Activated T-cell treated with anti-CD3 and anti-CD28 coated beads, Interleukin-2, amount 50 U/mL, for 4 hours (primary cell): ENCODE measurements around the gene DENND2A. TPM values are rescaled to one million over a fixed set of nuclear protein-coding genes. Genes with fewer than 3 reads are reported as not detected.

Experiments used
- ATAC-seq, 2 donors: fragments of 200-7000 bp; cut with Tn5 transposase; one replicate each; pipeline ENCODE4 v1.10.0; 2021
- DNase-seq: peaks from one replicate; pipeline ENCODE4 v3.0.0-alpha.2; 2020
- H3K27me3 Mint-ChIP-seq: one replicate; pipeline ENCODE4 v1.8.0; 2021; ENCODE audit warnings: low read depth, mixed read lengths
- H3K36me3 Mint-ChIP-seq: one replicate; pipeline ENCODE4 v1.8.0; 2022; ENCODE audit warnings: mixed read lengths; ENCODE audit not compliant: insufficient read depth
- H3K4me1 Mint-ChIP-seq: one replicate; pipeline ENCODE4 v1.8.0; 2021; ENCODE audit warnings: low read depth, mixed read lengths
- H3K4me3 Mint-ChIP-seq: one replicate; pipeline ENCODE4 v1.8.0; 2021; ENCODE audit warnings: mild to moderate bottlenecking, moderate library complexity, mixed read lengths
- H3K9me3 Mint-ChIP-seq: one replicate; pipeline ENCODE4 v1.8.0; 2021; ENCODE audit warnings: mixed read lengths
- total RNA-seq, 3 donors: library from RNA; stranded (reverse); gene quantifications; one replicate each; pipeline ENCODE4 v1.2.1, GENCODE V29; 2021

Gene DENND2A
- total RNA-seq, 3 donors from 2014 or later = not detected

- ATAC-seq (no peak), DNase-seq (no peak)
- Mint-ChIP-seq H3K27me3 (peaks cover 14% of the 10 kb centered on the region), H3K36me3 (no peaks in the 10 kb centered on the region), H3K4me3 (no peak overlapping the region), H3K4me1 (no peaks in the 10 kb centered on the region), H3K9me3 (no peaks in the 10 kb centered on the region)
These were observed 35.9 kb downstream of the DENND2A start for GRCh38 chr7:140604760-140605159.

DNA sequence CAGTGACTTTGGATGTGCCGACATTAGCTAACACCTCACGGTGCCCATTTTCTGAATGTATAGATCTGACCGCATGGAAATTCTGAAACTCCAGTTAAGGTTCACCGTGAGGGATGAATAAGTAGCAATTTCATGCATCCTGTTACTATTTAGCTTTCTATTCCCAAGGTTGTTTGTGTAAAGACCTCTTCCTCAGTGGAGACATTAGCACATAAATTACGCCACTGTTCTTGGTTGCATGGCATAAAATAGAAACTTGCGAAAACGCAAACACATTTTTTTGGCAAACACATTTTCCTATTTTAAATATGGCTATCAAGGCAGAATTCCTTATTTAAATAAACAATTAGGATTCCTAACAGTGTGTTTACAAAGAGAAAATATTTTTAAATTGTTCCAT is 36.5 kb downstream of the DENND2A start:
- H3K27me3 Mint-ChIP-seq = peaks cover 14% of the 10 kb centered on the region
- no peaks in the 10 kb centered on the region for H3K36me3 Mint-ChIP-seq
- no peak overlapping the region for H3K4me3 Mint-ChIP-seq
- H3K4me1 Mint-ChIP-seq = no peaks in the 10 kb centered on the region
- no peaks in the 10 kb centered on the region for H3K9me3 Mint-ChIP-seq
- DNase-seq (no peak), ATAC-seq (no peak)

DNA sequence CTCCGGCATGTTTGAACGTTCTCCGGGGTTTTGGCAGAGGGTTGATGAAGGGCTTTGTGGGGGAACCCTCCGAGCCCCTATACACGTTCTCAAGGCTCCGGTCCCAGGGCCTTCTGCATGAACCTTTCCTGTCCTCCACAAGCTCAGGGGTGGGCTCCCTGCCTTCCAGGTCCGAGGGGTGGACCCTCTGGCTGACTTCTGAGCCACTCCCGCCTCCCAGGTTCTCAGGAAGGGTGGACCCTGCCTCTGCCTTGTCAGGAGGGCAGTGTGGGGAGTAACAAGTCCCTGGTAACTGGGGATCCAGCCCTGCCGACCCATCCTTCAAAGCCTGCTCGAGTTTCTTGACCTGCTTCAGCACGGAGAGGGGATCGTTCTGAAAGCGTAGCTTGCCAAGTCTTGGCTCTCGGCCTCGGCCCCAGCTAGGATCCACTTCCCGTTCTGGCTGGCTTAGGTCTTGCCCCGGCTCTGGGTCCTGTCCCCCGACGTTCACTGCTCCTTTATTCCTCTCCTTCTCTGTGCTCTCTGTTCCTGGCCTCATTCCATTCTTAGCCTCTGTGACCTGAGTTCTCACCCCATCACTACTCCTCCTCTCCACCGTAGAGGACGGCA is 38.9 kb downstream of the DENND2A start:
- Mint-ChIP-seq H3K4me3 (no peak overlapping the region), H3K36me3 (no peaks in the 10 kb centered on the region), H3K27me3 (peaks cover 17% of the 10 kb centered on the region), H3K4me1 (no peaks in the 10 kb centered on the region), H3K9me3 (no peaks in the 10 kb centered on the region)
- no peak for DNase-seq
- ATAC-seq = no peak

DNA sequence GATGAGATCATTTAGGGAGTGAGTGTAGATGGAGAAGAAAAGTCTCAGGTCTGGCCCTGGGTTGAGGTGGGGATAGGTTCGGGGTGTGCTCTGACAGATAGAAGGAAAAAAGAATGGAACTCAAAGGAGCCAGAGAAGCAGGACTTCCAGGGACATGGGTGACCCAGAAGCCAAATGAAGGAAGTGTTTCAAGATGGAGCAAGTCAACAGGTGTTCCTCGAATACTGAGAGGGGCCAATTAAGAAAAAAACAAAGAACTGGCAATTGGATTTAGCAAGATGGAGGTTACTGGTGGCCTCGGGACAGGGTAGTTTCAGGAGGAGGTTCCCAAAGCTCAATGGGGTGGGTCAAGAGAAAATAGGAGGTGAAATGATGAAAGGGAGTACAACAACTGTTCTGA is 40.3 kb downstream of the DENND2A start:
- DNase-seq (no peak), ATAC-seq (no peak)
- Mint-ChIP-seq H3K36me3 (no peaks in the 10 kb centered on the region), H3K4me1 (no peaks in the 10 kb centered on the region), H3K9me3 (no peaks in the 10 kb centered on the region), H3K4me3 (no peak overlapping the region), H3K27me3 (peaks cover 22% of the 10 kb centered on the region)

GRCh38 chr7:140597428-140597949 is 43.1 kb downstream of the DENND2A start:
- Mint-ChIP-seq H3K27me3 (peaks cover 29% of the 10 kb centered on the region), H3K36me3 (no peaks in the 10 kb centered on the region), H3K4me3 (no peak overlapping the region), H3K4me1 (peaks cover 2% of the 10 kb centered on the region), H3K9me3 (no peaks in the 10 kb centered on the region)
- ATAC-seq = no peak
- no peak for DNase-seq

DNA sequence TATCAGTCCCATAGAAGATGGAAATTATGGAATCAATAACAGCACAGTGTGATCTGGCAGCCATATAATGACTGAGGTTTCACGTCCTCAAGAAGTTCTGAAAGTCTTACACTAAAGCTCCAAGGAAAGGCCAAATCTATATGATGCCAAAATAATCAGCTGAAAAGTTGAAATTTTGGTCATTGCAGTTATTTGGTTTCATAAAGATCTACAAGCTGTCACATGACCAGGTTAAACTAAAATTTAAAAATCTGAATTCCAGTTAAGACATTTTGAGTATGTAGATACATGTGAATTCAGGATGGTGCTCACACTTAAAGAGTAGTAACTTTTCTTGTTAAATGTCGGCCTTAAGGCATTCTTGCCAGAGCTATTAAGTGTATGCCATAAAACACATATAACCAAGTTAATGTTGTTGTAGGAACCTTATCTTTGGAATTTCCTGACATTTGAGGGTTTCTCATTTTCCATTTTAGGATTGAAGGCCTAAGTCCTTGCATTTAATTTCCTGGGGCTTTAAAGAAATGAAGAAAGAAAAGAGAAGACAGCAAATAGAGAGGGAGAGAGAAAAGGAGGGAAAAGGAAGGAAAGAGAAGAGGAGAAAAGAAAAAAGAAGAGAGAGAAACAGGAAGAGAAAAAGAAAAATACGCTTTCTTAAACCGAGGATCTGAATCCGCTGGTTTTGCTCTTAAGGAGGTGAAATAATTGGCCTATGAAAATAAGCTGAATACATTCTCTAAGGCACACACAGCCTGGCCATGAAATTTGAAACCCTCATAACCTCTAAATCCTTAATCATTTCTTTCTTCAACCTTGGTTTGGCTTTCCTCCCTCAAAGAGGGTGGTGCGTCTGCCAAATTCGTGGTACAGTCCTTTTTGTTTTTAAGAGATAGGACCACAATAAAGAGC is 43.8 kb downstream of the DENND2A start:
- DNase-seq (no peak), ATAC-seq (no peak)
- no peak overlapping the region for H3K4me3 Mint-ChIP-seq
- H3K36me3 Mint-ChIP-seq = no peaks in the 10 kb centered on the region
- peaks cover 2% of the 10 kb centered on the region for H3K4me1 Mint-ChIP-seq
- H3K27me3 Mint-ChIP-seq = peaks cover 23% of the 10 kb centered on the region
- no peaks in the 10 kb centered on the region for H3K9me3 Mint-ChIP-seq

- Mint-ChIP-seq H3K4me3 (no peak overlapping the region), H3K27me3 (peaks cover 22% of the 10 kb centered on the region), H3K9me3 (no peaks in the 10 kb centered on the region), H3K36me3 (no peaks in the 10 kb centered on the region), H3K4me1 (peaks cover 2% of the 10 kb centered on the region)
- DNase-seq (no peak), ATAC-seq (no peak)
These were observed 45.0 kb downstream of the DENND2A start for GRCh38 chr7:140595468-140596092.

GRCh38 chr7:140594131-140594691 is 46.4 kb downstream of the DENND2A start:
- DNase-seq = no peak
- Mint-ChIP-seq H3K4me1 (peaks cover 2% of the 10 kb centered on the region), H3K36me3 (no peaks in the 10 kb centered on the region), H3K9me3 (no peaks in the 10 kb centered on the region), H3K27me3 (peaks cover 15% of the 10 kb centered on the region), H3K4me3 (no peak overlapping the region)
- ATAC-seq = no peak

DNA sequence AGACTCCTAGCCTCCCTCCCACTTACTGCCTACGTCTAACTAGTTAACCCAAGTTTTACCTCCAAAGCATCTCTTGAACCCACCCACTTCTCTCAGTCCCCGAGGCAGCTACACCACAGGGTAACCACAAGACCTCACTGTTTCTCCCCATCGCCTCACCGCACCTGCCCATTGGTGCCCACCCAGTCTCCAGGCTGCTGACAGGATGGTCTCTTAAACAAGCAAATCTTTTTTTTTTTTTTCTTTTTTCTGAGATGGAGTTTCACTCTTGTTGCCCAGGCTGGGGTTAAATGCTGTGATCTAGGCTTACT is 47.0 kb downstream of the DENND2A start:
- H3K4me3 Mint-ChIP-seq = no peak overlapping the region
- peaks cover 15% of the 10 kb centered on the region for H3K27me3 Mint-ChIP-seq
- H3K9me3 Mint-ChIP-seq = no peaks in the 10 kb centered on the region
- H3K36me3 Mint-ChIP-seq = no peaks in the 10 kb centered on the region
- peaks cover 2% of the 10 kb centered on the region for H3K4me1 Mint-ChIP-seq
- ATAC-seq (no peak), DNase-seq (no peak)

DNA sequence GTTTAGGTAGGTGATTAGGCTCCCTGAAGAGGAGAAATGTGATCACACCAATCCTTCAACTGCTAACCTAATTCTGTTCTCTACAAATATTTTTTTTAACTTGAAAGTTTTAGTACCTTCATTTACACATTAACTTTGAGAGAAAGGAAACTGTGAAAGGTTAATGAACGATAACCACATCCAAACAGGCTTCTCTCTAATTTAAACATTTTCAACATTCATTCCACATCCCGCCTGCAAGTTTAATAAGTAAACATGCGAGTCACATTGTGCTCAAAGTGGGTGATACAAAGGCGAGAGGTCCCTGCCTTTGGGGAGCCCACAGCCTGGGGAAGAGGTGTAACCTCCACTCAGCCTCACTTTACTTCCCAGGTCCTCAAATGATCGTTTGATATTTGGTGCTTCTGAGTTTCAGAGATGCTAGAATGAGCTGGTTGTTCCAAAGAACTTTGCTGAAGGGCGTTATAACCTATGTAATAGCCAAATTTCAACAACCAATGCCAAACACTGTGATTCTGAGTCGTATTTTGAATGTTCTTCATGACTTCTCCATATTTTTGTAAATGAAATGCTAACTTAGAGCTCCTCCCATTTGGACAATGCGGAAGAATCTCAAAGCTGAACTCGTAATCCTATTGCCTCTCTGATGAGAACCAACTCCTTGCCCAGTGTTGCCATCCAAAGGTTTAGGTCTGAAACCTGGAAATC is 47.5 kb downstream of the DENND2A start:
- Mint-ChIP-seq H3K4me1 (peaks cover 2% of the 10 kb centered on the region), H3K27me3 (peaks cover 15% of the 10 kb centered on the region), H3K36me3 (no peaks in the 10 kb centered on the region), H3K9me3 (no peaks in the 10 kb centered on the region), H3K4me3 (no peak overlapping the region)
- DNase-seq (no peak), ATAC-seq (no peak)

GRCh38 chr7:140591180-140591902 is 49.3 kb downstream of the DENND2A start:
- no peaks in the 10 kb centered on the region for H3K9me3 Mint-ChIP-seq
- peaks cover 2% of the 10 kb centered on the region for H3K4me1 Mint-ChIP-seq
- H3K4me3 Mint-ChIP-seq = no peak overlapping the region
- ATAC-seq (no peak), DNase-seq (no peak)
- peaks cover 9% of the 10 kb centered on the region for H3K27me3 Mint-ChIP-seq
- H3K36me3 Mint-ChIP-seq = no peaks in the 10 kb centered on the region

GRCh38 chr7:140587243-140587642 is 53.4 kb downstream of the DENND2A start:
- H3K27me3 Mint-ChIP-seq = peaks cover 6% of the 10 kb centered on the region
- no peaks in the 10 kb centered on the region for H3K36me3 Mint-ChIP-seq
- ATAC-seq (no peak), DNase-seq (no peak)
- H3K4me1 Mint-ChIP-seq = no peaks in the 10 kb centered on the region
- H3K4me3 Mint-ChIP-seq = no peak overlapping the region
- no peaks in the 10 kb centered on the region for H3K9me3 Mint-ChIP-seq

GRCh38 chr7:140586516-140586915 is 54.1 kb downstream of the DENND2A start:
- no peaks in the 10 kb centered on the region for H3K9me3 Mint-ChIP-seq
- ATAC-seq (no peak), DNase-seq (no peak)
- no peak overlapping the region for H3K4me3 Mint-ChIP-seq
- H3K27me3 Mint-ChIP-seq = peaks cover 6% of the 10 kb centered on the region
- no peaks in the 10 kb centered on the region for H3K36me3 Mint-ChIP-seq
- no peaks in the 10 kb centered on the region for H3K4me1 Mint-ChIP-seq
